Dedifferentiated amniotic fluid mesenchymal stem cell (primary cell): ENCODE results near the gene S1PR5.

ENCODE experiments used
- DNase-seq: peaks from one replicate; pipeline ENCODE4 v3.0.0-alpha.2; 2016; ENCODE audit errors: extremely low spot score

The S1PR5 gene

GRCh38 chr19:10471909-10472308 is 45.3 kb downstream of the S1PR5 start:
- DNase-seq, result peak; percentile 21

GRCh38 chr19:10468133-10468532 is 49.1 kb downstream of the S1PR5 start:
- DNase-seq, result no peak

GRCh38 chr19:10467104-10467706 is 50.0 kb downstream of the S1PR5 start:
- no peak for DNase-seq

GRCh38 chr19:10464456-10464855 is 52.8 kb downstream of the S1PR5 start:
- DNase-seq, result no peak
